H1 (cell line): Measurements from ENCODE around the gene MDM4. TPM values are rescaled to one million over a fixed set of nuclear protein-coding genes. Genes with fewer than 3 reads are reported as not detected.

ENCODE experiments used
- CTCF ChIA-PET: fragments of 300-600 bp; sonication (Branson Sonifier 250); formaldehyde crosslinking; loops from one replicate; lab custom pipeline; 2021; ENCODE audit not compliant: partially characterized antibody; lab: Charles Lee
- POLR2A ChIA-PET: fragments of 300-600 bp; sonication (Branson Sonifier 250); formaldehyde crosslinking; loops from one replicate; lab custom pipeline; 2021; ENCODE audit warnings: inconsistent platforms; ENCODE audit not compliant: partially characterized antibody; lab: Charles Lee
- DNase-seq, 2 experiments: peaks; one replicate each; pipeline versions ENCODE4 v3.0.0 to v3.0.0-alpha.2; 2010 to 2022; ENCODE audit warnings: low spot score in 2 of 2, low read depth in 1 of 2, mixed read lengths in 1 of 2
- FAIRE-seq: peaks from 2 replicates; lab custom pipeline; 2011; peaks lifted over from hg19 to GRCh38; lab: Jason Lieb, UNC
- H2AFZ ChIP-seq: 2 replicates; pipeline ENCODE4 v1.8.1; 2012; ENCODE audit warnings: low read length, inconsistent platforms
- H2AK5ac ChIP-seq: 2 replicates; pipeline ENCODE4 v1.6.1; 2013; ENCODE audit warnings: low read depth, low read length
- H2BK120ac ChIP-seq: replicated peaks from 2 replicates; pipeline ENCODE3; 2013; ENCODE audit warnings: low read depth, low read length, inconsistent platforms
- H2BK12ac ChIP-seq: 2 replicates; pipeline ENCODE4 v1.6.1; 2013; ENCODE audit warnings: low read depth, low read length
- H2BK15ac ChIP-seq: 2 replicates; pipeline ENCODE4 v1.6.1; 2013; ENCODE audit warnings: low read length
- H2BK20ac ChIP-seq: 2 replicates; pipeline ENCODE4 v1.6.1; 2013; ENCODE audit warnings: low read length
- H2BK5ac ChIP-seq: 2 replicates; pipeline ENCODE4 v1.6.1; 2013; ENCODE audit warnings: low read depth, low read length
- H3K14ac ChIP-seq: 2 replicates; pipeline ENCODE4 v1.6.1; 2013; ENCODE audit warnings: inconsistent platforms; ENCODE audit not compliant: insufficient read length
- H3K18ac ChIP-seq: 2 replicates; pipeline ENCODE4 v1.6.1; 2013; ENCODE audit warnings: low read length; ENCODE audit errors: extremely low read depth
- H3K23ac ChIP-seq: 2 replicates; pipeline ENCODE4 v1.6.1; 2013; ENCODE audit warnings: inconsistent platforms; ENCODE audit not compliant: insufficient read length
- H3K23me2 ChIP-seq: 2 replicates; pipeline ENCODE4 v1.6.1; 2013; ENCODE audit warnings: low read depth, low read length
- H3K27ac ChIP-seq: 2 replicates; pipeline ENCODE4 v1.6.1; 2011; ENCODE audit warnings: low read depth, low read length, inconsistent platforms
- H3K27me3 ChIP-seq, 4 experiments: replicated peaks in 1 of 4; 1 replicate in 1 of 4; 2 replicates in 3 of 4; pipeline versions ENCODE4 v1.6.1 to v1.8.1; 2011 to 2013; ENCODE audit warnings: low read length in 3 of 4, mild to moderate bottlenecking in 3 of 4, inconsistent platforms in 2 of 4, mixed read lengths in 2 of 4, moderate library complexity in 1 of 4; ENCODE audit not compliant: control insufficient read depth in 3 of 4, insufficient read depth in 3 of 4; ENCODE audit errors: extremely low read depth in 1 of 4
- H3K36me3 ChIP-seq, 4 experiments: 2 replicates each; pipeline versions ENCODE4 v1.6.1 to v1.8.1; 2011 to 2013; ENCODE audit warnings: mild to moderate bottlenecking in 4 of 4, low read length in 3 of 4, moderate library complexity in 2 of 4, control low read depth in 1 of 4, inconsistent platforms in 1 of 4; ENCODE audit not compliant: insufficient read depth in 4 of 4, control insufficient read depth in 2 of 4
- H3K4ac ChIP-seq: replicated peaks from 2 replicates; pipeline ENCODE3; 2013; ENCODE audit warnings: low read length, low read depth, mixed read lengths, inconsistent platforms; ENCODE audit not compliant: insufficient read length
- H3K4me1 ChIP-seq, 4 experiments: replicated peaks in 1 of 4; 1 replicate in 1 of 4; 2 replicates in 3 of 4; pipeline versions ENCODE4 v1.6.1 to v1.8.1; 2011 to 2013; ENCODE audit warnings: low read length in 3 of 4, inconsistent platforms in 2 of 4, mixed read lengths in 1 of 4; ENCODE audit not compliant: insufficient read depth in 4 of 4, control insufficient read depth in 3 of 4
- H3K4me2 ChIP-seq, 2 experiments: 2 replicates each; pipeline versions ENCODE4 v1.6.1 to v1.8.1; 2011 to 2013; ENCODE audit warnings: low read depth in 2 of 2, low read length in 2 of 2, control low read depth in 1 of 2, inconsistent platforms in 1 of 2, mild to moderate bottlenecking in 1 of 2; ENCODE audit not compliant: insufficient read depth in 1 of 2
- H3K4me3 ChIP-seq, 4 experiments: fragments of 200-600, 300-600 bp in 1 of 4; sonication (generic), shearing (Covaris generic), sonication (Bioruptor Twin) in 1 of 4; 2 replicates each; pipeline versions ENCODE4 v1.5.1 to v1.8.1; 2011 to 2016; ENCODE audit warnings: low read length in 4 of 4, low read depth in 3 of 4, control low read depth in 2 of 4, inconsistent platforms in 2 of 4, mild to moderate bottlenecking in 2 of 4, mixed read lengths in 1 of 4, moderate library complexity in 1 of 4; ENCODE audit not compliant: insufficient read depth in 2 of 4; ENCODE audit errors: extremely low read depth in 1 of 4
- H3K56ac ChIP-seq: replicated peaks from 2 replicates; pipeline ENCODE3; 2013; ENCODE audit warnings: low read depth, mild to moderate bottlenecking, mixed read lengths, low read length, inconsistent platforms; ENCODE audit not compliant: insufficient read length
- H3K79me1 ChIP-seq: 2 replicates; pipeline ENCODE4 v1.6.1; 2013; ENCODE audit warnings: low read depth, low read length, control low read depth
- H3K79me2 ChIP-seq, 2 experiments: 2 replicates each; pipeline versions ENCODE4 v1.6.1 to v1.8.1; 2012 to 2013; ENCODE audit warnings: low read length in 2 of 2, mild to moderate bottlenecking in 2 of 2, inconsistent platforms in 1 of 2; ENCODE audit not compliant: insufficient read depth in 2 of 2, control insufficient read depth in 1 of 2
- H3K9ac ChIP-seq, 4 experiments: replicated peaks in 1 of 4; 1 replicate in 1 of 4; 2 replicates in 3 of 4; pipeline versions ENCODE4 v1.6.1 to v1.8.1; 2011 to 2013; ENCODE audit warnings: low read depth in 3 of 4, low read length in 3 of 4, control low read depth in 2 of 4, mild to moderate bottlenecking in 2 of 4, moderate library complexity in 2 of 4, inconsistent platforms in 1 of 4; ENCODE audit errors: extremely low read depth in 1 of 4
- H3K9me3 ChIP-seq, 2 experiments: 2 replicates each; pipeline versions ENCODE4 v1.6.1 to v1.8.1; 2012 to 2013; ENCODE audit warnings: mild to moderate bottlenecking in 2 of 2, moderate library complexity in 2 of 2, control low read depth in 1 of 2, inconsistent platforms in 1 of 2, low read depth in 1 of 2, low read length in 1 of 2, mixed read lengths in 1 of 2; ENCODE audit not compliant: insufficient read depth in 2 of 2
- H4K20me1 ChIP-seq, 2 experiments: replicated peaks in 1 of 2; 2 replicates each; pipeline versions ENCODE3 to v1.8.1; 2011 to 2013; ENCODE audit warnings: inconsistent platforms in 2 of 2, low read length in 2 of 2, mild to moderate bottlenecking in 1 of 2; ENCODE audit not compliant: insufficient read depth in 2 of 2, control insufficient read depth in 1 of 2
- H4K5ac ChIP-seq: 2 replicates; pipeline ENCODE4 v1.6.1; 2013; ENCODE audit warnings: low read length, low read depth, mixed read lengths, inconsistent platforms; ENCODE audit not compliant: insufficient read length
- H4K8ac ChIP-seq: 2 replicates; pipeline ENCODE4 v1.8.0; 2013; ENCODE audit warnings: mild to moderate bottlenecking, moderate library complexity, low read length, inconsistent platforms; ENCODE audit not compliant: insufficient read depth; ENCODE audit errors: extremely low read depth
- H4K91ac ChIP-seq: replicated peaks from 2 replicates; pipeline ENCODE3; 2013; ENCODE audit warnings: low read length, mixed read lengths, inconsistent platforms; ENCODE audit not compliant: insufficient read length
- ASH2L ChIP-seq: fragments of 200-600, 300-600 bp; sonication (generic); IDR thresholded peaks from one replicate; pipeline ENCODE4 v1.7.1; 2017; ENCODE audit warnings: low read length
- BCL11A ChIP-seq, 2 experiments: IDR thresholded peaks; one replicate each; pipeline ENCODE4 v1.6.1; 2011; ENCODE audit warnings: low read depth in 2 of 2, low read length in 2 of 2, mild to moderate bottlenecking in 2 of 2
- CBX8 ChIP-seq: fragments of 300-800, 300-1000 bp; sonication (generic); IDR thresholded peaks from 2 replicates; pipeline ENCODE4 v1.7.1; 2016; ENCODE audit warnings: low read depth, low read length, borderline replicate concordance
- KDM4A ChIP-seq: IDR thresholded peaks from one replicate; pipeline ENCODE4 v1.7.1; 2012; ENCODE audit warnings: low read depth, mild to moderate bottlenecking, moderate library complexity, low read length, inconsistent platforms; ENCODE audit not compliant: severe bottlenecking
- PHF8 ChIP-seq: fragments of 200-600 bp; sonication (generic); conservative IDR thresholded peaks from 2 replicates; pipeline ENCODE4 v1.7.1; 2012; ENCODE audit warnings: low read depth, mild to moderate bottlenecking, inconsistent platforms, low read length, moderate library complexity
- POLR2AphosphoS5 ChIP-seq: IDR thresholded peaks from 2 replicates; pipeline ENCODE4 v1.6.1; 2011; ENCODE audit warnings: low read depth, low read length
- RAD21 ChIP-seq, 2 experiments: IDR thresholded peaks in 1 of 2; conservative IDR thresholded peaks in 1 of 2; 2 replicates each; pipeline ENCODE4 v1.6.1; 2011; ENCODE audit warnings: low read depth in 2 of 2, low read length in 2 of 2, improper control_type of control experiment in 1 of 2, inconsistent platforms in 1 of 2, mild to moderate bottlenecking in 1 of 2, moderate library complexity in 1 of 2
- RBBP5 ChIP-seq: IDR thresholded peaks from 2 replicates; pipeline ENCODE4 v1.7.1; 2012; ENCODE audit warnings: low read depth, mild to moderate bottlenecking, inconsistent platforms, low read length, moderate library complexity, borderline replicate concordance
- SUZ12 ChIP-seq: fragments of 200-600 bp; sonication (generic); IDR thresholded peaks from 2 replicates; pipeline ENCODE4 v1.6.1; 2012; ENCODE audit warnings: mild to moderate bottlenecking, inconsistent platforms, low read length, moderate library complexity, mixed read lengths
- TCF12 ChIP-seq: IDR thresholded peaks from 2 replicates; pipeline ENCODE4 v1.6.1; 2011; ENCODE audit warnings: low read depth, mild to moderate bottlenecking, low read length
- TEAD4 ChIP-seq: IDR thresholded peaks from 2 replicates; pipeline ENCODE4 v1.6.1; 2012; ENCODE audit warnings: low read depth, low read length, inconsistent platforms, mixed read lengths
- ZNF274 ChIP-seq: IDR thresholded peaks from 2 replicates; pipeline ENCODE4 v1.7.0; 2012; ENCODE audit warnings: low read length, borderline replicate concordance; ENCODE audit errors: extremely low read depth
- WGBS, 2 experiments: shearing (Covaris generic) in 1 of 2; methylation state at CpG; one replicate each; pipeline versions ENCODE4 v1.1.6 to v1.1.7; 2013 to 2015; ENCODE audit warnings: low lambda C conversion rate in 2 of 2, mixed read lengths in 2 of 2, inconsistent platforms in 1 of 2, low coverage in 1 of 2, missing lambda C conversion rate in 1 of 2; ENCODE audit not compliant: insufficient replicate concordance in 2 of 2, insufficient coverage in 1 of 2, insufficient read length in 1 of 2; ENCODE audit errors: extremely low coverage in 1 of 2, missing lambda C conversion rate in 1 of 2; 5-methylcytosine and 5-hydroxymethylcytosine counted together
- polyA plus RNA-seq, 7 experiments: library from polyadenylated mRNA; depleted of rRNA in 3 of 7; stranded (reverse) in 5 of 7; unstranded in 2 of 7; fragments of >200 nt in 5 of 7; fragments of 200-250 nt in 2 of 7; gene quantifications; 1 replicate in 5 of 7; 2 replicates in 1 of 7; 4 replicates in 1 of 7; pipeline versions ENCODE4 v1.2.1 to v1.2.3, GENCODE V29; 2011 to 2013; ENCODE audit warnings: missing spikeins in 2 of 7, mixed read lengths in 2 of 7
- total RNA-seq: library from RNA; stranded (reverse); fragmentation: NEBNext Ultra II Directional; extraction: Animal tissue kit (Norgen Biotek cat#: 25700); gene quantifications from 2 replicates; pipeline ENCODE4 v1.2.1, GENCODE V29; 2021

MDM4 gene
- total and polyA plus RNA-seq, 2 of the 8 experiments (the other 6 are each of a cell fraction or from before 2014, with no cell fraction given), result 10.8 to 84.9 TPM

GRCh38 chr1:204473400-204473965 is 42.7 kb upstream of the MDM4 start:
- H3K23ac ChIP-seq, result no peak overlapping the region
- no peak overlapping the region for H2AK5ac ChIP-seq
- DNase-seq, result no peak
- H4K8ac ChIP-seq, result no peak overlapping the region
- FAIRE-seq, result no peak
- whole genome bisulfite sequencing, 2 experiments, result 94% methylated on average over 1 of the region's 1 CpG; no CpG with 5 or more reads in 1 of the 2 experiments
- H3K23me2 ChIP-seq, result no peaks in the 10 kb centered on the region
- CTCF ChIA-PET, result interaction anchor here (18.7 to 49.0 kb wide), 2 partner anchors 27 to 29 kb away, joined by 359 to 2124 read pairs; partner anchors contain the start of gene PIK3C2B
- no peak overlapping the region for H2BK12ac ChIP-seq
- H3K9me3 ChIP-seq, result no peaks in the 10 kb centered on the region
- H3K4ac ChIP-seq, result no peak overlapping the region
- no peak overlapping the region for H2BK120ac ChIP-seq
- H3K79me1 ChIP-seq, result peaks cover 2% of the 10 kb centered on the region
- H2BK15ac ChIP-seq, result no peak overlapping the region
- H4K20me1 ChIP-seq, result no peaks in the 10 kb centered on the region
- no peak overlapping the region for H4K5ac ChIP-seq
- POLR2A ChIA-PET, result interaction anchor here (0.6 to 2.0 kb wide), 4 partner anchors 17 to 235 kb away, joined by 3 to 6 read pairs (median 3); no protein-coding TSS in a partner anchor
- H4K91ac ChIP-seq, result no peak overlapping the region
- H3K27me3 ChIP-seq, result no peaks in the 10 kb centered on the region
- H3K27ac ChIP-seq, result no peak overlapping the region
- peaks cover 0 to 7% (median 3%) of the 10 kb centered on the region in 4 experiments; a peak in 4 of 7 replicates for H3K4me1 ChIP-seq
- H3K9ac ChIP-seq, result no peak overlapping the region
- H3K14ac ChIP-seq, result no peak overlapping the region
- peak overlapping the region; percentile 10 to 30; a peak in 1 of 4 replicates for H3K4me2 ChIP-seq
- no peak overlapping the region for H2BK5ac ChIP-seq
- H3K79me2 ChIP-seq, result no peaks in the 10 kb centered on the region; a peak in 2 of 4 replicates
- H2AFZ ChIP-seq, result no peak overlapping the region
- no peak overlapping the region for H2BK20ac ChIP-seq
- no peak overlapping the region for H3K4me3 ChIP-seq
- H3K36me3 ChIP-seq, result peaks cover 0 to 2% (median under 1%) of the 10 kb centered on the region in 4 experiments; a peak in 3 of 8 replicates
- no peak overlapping the region for H3K18ac ChIP-seq
- H3K56ac ChIP-seq, result no peak overlapping the region
- TF ChIP-seq POLR2AphosphoS5, result no peak
- no peak for TF ChIP-seq SUZ12
- no peak for TF ChIP-seq KDM4A
- TF ChIP-seq RAD21 (IDR thresholded peaks at IDR 0.05 in 1 of 2, conservative IDR thresholded peaks at IDR 0.05 in 1 of 2; ENCODE audit: low read depth in 2 of 2, low read length in 2 of 2), result no peak
- no peak for TF ChIP-seq ASH2L
- TF ChIP-seq TCF12, result no peak
- TF ChIP-seq PHF8, result no peak
- no peak for TF ChIP-seq BCL11A (IDR thresholded peaks at IDR 0.05; ENCODE audit: low read depth in 2 of 2, low read length in 2 of 2)
- TF ChIP-seq RBBP5, result no peak
- TF ChIP-seq ZNF274, result no peak
- no peak for TF ChIP-seq CBX8
- no peak for TF ChIP-seq TEAD4
